AG20443 (cell line): ENCODE results near the gene HIKESHI.

ENCODE experiments used
- DNase-seq: peaks from one replicate; pipeline ENCODE4 v3.0.0; 2012; ENCODE audit warnings: low spot score, mixed read lengths

HIKESHI gene

DNA sequence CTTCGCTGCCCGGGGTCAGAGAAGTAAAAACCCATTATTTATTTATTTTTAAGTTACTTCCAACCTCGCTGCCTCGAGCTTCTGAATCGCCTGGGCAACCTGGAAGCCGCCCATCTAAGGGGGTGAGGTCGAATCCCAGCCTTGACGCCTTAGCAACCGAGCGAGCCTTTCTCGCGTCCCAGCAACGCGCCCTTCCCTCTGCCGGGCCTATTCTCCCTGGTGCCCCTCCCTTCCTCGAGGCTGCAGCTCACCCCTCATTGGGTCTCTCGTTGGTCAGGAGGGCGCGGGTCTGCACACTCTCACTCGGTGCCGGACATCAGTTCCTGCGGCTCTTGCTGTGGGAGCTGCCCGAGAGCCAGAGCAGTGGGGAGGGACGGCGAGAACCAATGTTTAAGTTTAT lies 72.5 kb downstream of the HIKESHI start, which contains the start of gene CCDC81:
CCDC81 (plus strand) TSS at position 302 of the 400 bp plus-strand sequence. CDS start 277 bp downstream, outside the sequence.
- DNase-seq, result peak; percentile 70

DNA sequence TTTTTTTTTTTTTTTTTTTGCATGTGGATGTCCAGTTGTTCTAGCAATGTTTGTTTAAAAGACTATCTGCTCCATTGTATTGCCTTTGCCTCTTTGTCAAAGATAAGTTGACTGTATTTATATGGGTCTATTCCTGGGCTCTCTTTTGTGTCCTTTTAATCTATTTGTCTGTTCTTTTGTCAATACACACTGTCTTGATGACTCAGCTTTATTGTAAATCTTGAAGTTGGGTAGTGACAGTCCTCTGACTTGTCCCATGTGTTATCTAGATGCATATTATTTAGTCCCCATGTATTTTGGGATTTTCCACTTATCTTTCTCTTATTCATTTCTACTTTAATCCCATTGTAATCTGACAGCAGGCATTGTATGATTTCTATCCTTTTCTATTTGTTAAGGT lies 75.9 kb downstream of the HIKESHI start:
- DNase-seq, result no peak

DNA sequence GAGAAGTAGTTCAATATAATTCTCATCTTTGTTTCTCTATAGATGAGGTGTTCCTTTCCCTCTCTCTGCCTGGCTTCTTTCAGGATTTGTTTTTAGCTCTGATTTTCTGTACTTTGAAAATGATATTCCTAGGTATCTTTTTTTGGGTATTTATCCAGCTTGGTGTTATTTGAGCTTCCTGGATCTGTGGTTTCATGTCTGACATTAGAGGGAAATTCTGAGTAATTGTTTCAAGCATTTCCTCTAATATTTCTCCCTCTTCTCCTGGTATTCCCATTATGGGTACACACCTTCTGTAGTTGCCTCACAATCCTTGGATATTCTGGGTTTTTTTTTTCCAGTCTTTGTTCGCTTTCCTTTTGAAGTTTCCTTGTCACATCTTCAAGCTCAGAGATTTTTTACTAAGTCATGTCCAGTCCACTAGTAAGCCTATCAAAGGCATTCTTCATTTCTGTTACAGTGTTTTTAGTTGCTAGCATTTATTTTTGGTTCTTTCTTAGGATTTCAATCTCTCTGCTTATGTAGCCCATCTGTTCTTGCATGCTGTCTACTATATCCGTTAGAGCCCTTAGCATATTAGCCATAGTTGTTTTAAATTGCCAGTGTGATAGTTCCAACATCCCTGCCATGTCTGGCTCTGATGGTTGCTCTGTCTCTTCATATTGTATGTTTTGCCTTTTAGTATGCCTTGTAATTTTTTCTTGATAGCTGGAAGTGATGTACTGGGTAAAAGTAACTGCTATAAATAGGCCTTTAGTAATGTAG lies 78.4 kb downstream of the HIKESHI start:
- no peak for DNase-seq

DNA sequence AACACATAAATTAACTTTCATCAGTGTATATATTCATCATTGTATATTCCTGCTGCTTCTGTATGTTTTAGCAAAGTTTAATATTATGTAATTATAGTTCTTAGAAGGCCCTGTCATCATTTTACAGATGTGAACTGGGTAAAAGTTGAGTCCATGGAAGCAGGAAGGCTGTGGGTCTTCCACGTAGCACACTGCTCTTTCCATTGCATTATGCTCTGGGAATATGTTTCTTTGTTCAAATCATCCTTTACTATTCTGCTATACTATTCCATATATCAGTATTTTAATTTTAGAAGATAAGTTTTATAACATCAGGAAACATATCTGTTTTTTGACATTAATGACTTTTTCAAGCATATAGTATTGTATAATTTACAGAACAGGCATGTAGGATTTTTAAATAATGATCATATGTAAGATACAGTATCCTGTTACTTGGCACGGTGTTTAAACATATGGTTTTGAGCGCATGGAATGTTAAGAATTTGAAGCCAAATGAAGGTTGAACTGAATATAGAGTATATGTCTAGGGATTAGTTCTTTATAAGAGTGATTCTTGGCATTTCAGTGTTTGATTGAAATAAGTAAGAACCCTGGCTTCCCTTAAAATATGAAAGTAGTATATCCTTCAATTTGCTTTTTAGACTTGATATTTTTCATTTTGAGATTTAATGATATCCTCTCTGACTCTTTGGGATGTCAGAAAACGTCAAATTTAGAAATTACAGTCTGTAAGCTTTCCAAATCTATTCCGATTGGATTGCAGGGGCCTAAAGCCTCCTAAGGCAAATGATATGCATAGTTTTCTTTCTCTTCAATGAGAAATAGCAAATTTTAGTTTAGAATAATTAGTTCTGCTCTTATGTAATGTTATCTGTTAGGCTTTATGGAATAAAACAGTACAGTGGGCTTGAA lies 81.3 kb downstream of the HIKESHI start:
- no peak for DNase-seq

GRCh38 chr11:86386283-86386682 lies 84.2 kb downstream of the HIKESHI start:
- no peak for DNase-seq

- no peak for DNase-seq
Measured at GRCh38 chr11:86386746-86387145, 84.7 kb downstream of the HIKESHI start.

DNA sequence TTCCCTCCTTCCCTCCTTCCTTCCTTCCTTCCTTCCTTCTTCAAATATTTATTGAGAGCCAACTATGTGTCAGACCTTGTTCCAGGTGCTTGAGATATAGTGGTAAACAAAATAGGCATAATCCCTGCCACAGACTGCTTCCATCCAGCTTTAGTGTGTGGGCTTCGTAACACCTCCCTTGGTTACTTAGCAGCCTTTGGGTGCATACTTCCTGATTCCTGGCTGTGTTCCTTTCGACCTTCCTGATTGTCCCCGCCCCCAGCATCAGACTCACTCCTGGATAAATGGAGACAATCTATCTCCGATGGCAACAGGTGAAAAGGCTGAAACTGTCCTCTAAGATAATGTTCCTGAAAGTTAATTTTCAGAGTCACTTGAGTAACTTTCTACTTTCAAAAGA lies 86.2 kb downstream of the HIKESHI start:
- DNase-seq, result no peak

DNA sequence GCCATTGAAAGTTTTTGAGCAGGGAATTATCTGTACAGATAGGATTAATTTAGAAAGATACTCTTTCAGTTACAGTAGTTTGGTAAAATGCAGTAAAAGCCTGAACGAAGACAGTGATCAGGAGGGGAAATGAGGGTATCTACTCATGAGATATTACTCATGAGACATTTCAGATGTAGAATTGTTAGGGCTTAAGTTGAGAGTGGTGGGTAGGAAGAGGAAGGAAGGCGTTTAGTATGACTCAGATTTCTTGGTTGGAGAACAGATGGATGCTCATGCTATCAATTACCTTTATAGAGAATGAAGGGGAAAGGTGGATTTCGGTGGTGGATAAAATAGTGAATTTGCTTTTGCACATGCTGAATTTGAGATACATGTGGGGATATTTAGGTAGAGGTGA lies 88.4 kb downstream of the HIKESHI start:
- no peak for DNase-seq

GRCh38 chr11:86395061-86395551 lies 93.1 kb downstream of the HIKESHI start:
- DNase-seq, result peak; percentile 33
